Upper lobe of right lung (tissue), 1 donor: ENCODE data around the gene SLC29A3. TPM values are rescaled to one million over a fixed set of nuclear protein-coding genes. Genes with fewer than 3 reads are reported as not detected.

Source experiments
- ATAC-seq: fragments of 200-7000 bp; cut with Tn5 transposase; one replicate; pipeline ENCODE4 v1.9.1; 2020; ENCODE audit warnings: mild to moderate bottlenecking, moderate library complexity
- DNase-seq: peaks from one replicate; pipeline ENCODE4 v3.0.0-alpha.2; 2020
- H3K27ac ChIP-seq: fragments of 200-600 bp; one replicate; pipeline ENCODE4 v1.8.0; 2022
- H3K27me3 ChIP-seq: fragments of 200-600 bp; one replicate; pipeline ENCODE4 v1.8.0; 2022; ENCODE audit warnings: mild to moderate bottlenecking
- H3K36me3 ChIP-seq: fragments of 200-600 bp; one replicate; pipeline ENCODE4 v1.8.0; 2022
- H3K4me1 ChIP-seq: fragments of 200-600 bp; one replicate; pipeline ENCODE4 v1.8.0; 2022
- H3K4me3 ChIP-seq: fragments of 200-600 bp; one replicate; pipeline ENCODE4 v1.8.0; 2022; ENCODE audit warnings: mild to moderate bottlenecking
- H3K9me3 ChIP-seq: fragments of 200-600 bp; one replicate; pipeline ENCODE4 v1.8.0; 2022
- intact Hi-C: fragments of 100-400 bp; cut with DNase I; formaldehyde crosslinking; loops from one replicate; pipeline ENCODE4 v1.11.0; 2022
- total RNA-seq: library from RNA; stranded (reverse); fragmentation: NEBNext Ultra II Directional; extraction: Animal tissue kit (Norgen Biotek cat#: 25700); gene quantifications from one replicate; pipeline ENCODE4 v1.2.1, GENCODE V29; 2021
- TF ChIP-seq, protein P1 (sequence below): fragments of 200-600 bp; IDR thresholded peaks from one replicate; pipeline ENCODE4 v1.8.0; 2022; ENCODE audit warnings: antibody characterized with exemption
- donor health status: DM: no; HTN: yes; CAD: no; lungs with severe emphysema.

SLC29A3 gene
- total RNA-seq, 1 donor from 2014 or later = 14.8 TPM

DNA sequence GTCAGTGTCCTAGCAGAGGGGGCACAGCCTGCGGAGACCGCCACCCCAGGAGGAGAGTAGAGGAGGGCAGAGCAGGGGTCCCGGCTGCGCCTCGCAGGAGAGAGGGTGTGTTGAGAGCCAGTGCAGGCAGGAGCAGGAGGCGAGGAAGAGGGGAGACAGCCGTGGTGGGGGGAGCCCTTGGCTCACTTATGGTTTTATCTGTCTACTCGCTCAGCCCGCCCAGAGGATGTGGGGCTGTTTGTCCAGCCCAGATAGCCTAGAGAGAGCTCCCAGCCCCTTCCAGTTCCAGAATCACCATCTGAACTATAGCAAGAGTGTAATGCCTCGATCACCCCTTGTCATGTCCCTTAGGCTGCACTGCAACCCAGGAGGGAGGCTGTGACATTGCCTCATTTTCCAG is 26.6 kb downstream of the SLC29A3 start:
- H3K27me3 ChIP-seq = no peaks in the 10 kb centered on the region
- H3K9me3 ChIP-seq = no peaks in the 10 kb centered on the region
- no peak overlapping the region for H3K27ac ChIP-seq
- TF ChIP-seq, protein P1, sequence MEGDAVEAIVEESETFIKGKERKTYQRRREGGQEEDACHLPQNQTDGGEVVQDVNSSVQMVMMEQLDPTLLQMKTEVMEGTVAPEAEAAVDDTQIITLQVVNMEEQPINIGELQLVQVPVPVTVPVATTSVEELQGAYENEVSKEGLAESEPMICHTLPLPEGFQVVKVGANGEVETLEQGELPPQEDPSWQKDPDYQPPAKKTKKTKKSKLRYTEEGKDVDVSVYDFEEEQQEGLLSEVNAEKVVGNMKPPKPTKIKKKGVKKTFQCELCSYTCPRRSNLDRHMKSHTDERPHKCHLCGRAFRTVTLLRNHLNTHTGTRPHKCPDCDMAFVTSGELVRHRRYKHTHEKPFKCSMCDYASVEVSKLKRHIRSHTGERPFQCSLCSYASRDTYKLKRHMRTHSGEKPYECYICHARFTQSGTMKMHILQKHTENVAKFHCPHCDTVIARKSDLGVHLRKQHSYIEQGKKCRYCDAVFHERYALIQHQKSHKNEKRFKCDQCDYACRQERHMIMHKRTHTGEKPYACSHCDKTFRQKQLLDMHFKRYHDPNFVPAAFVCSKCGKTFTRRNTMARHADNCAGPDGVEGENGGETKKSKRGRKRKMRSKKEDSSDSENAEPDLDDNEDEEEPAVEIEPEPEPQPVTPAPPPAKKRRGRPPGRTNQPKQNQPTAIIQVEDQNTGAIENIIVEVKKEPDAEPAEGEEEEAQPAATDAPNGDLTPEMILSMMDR = no peak
- DNase-seq = no peak
- intact Hi-C loops = no loop called here
- no peak for ATAC-seq
- H3K4me3 ChIP-seq = no peak overlapping the region
- H3K4me1 ChIP-seq = peaks cover 18% of the 10 kb centered on the region
- H3K36me3 ChIP-seq = no peaks in the 10 kb centered on the region

- Histone ChIP-seq H3K36me3 (no peaks in the 10 kb centered on the region), H3K9me3 (no peaks in the 10 kb centered on the region), H3K27me3 (no peaks in the 10 kb centered on the region), H3K27ac (no peak overlapping the region), H3K4me1 (peaks cover 18% of the 10 kb centered on the region), H3K4me3 (no peak overlapping the region)
- no peak for ATAC-seq
- TF ChIP-seq, protein P1 = no peak
- DNase-seq = peak; percentile 28
- intact Hi-C loops = no loop called here
Observed at GRCh38 chr10:71346731-71347130, 27.7 kb downstream of the SLC29A3 start.

DNA sequence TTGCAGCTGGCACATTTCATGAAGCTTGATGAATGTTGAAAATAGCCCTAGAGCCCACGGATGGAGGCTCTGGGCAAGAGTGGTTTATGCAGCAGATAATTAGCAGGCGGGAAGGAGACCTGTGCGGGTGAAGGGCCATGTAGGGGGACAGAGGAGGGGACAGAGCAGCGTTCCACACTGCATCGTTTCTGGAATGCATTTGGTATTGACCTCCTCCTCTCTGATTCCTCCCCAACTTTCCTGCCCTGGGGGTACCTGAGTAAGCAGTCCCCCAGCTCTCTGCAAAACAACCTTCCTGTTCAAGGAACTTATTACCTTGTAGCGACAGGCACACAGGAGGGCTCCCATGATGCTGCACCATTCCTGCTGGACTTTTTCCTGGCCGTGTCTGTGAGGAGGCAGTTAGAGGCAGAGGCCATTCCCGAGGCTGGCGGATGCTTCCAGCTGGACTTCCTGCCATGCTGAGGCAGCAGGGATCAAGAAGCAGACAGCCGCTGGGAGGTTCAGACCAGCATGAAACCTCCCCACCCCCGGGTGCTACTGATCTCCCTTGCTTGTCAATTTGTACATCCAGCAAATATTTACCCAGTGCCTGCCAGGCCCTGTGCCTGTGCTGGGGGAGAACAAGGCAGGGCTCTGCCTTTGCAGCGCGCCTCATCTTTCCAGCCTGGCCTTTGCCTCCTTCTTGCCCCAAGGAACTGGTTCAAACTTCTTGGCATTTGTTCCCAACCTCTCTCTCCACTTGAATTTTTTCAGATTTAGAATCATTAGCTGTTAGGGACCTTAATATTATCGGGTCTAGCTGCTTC is 28.7 kb downstream of the SLC29A3 start:
- intact Hi-C loops = no loop called here
- H3K4me1 ChIP-seq = peaks cover 18% of the 10 kb centered on the region
- no peak overlapping the region for H3K27ac ChIP-seq
- H3K36me3 ChIP-seq = peaks cover 3% of the 10 kb centered on the region
- no peaks in the 10 kb centered on the region for H3K27me3 ChIP-seq
- TF ChIP-seq, protein P1 = no peak
- H3K9me3 ChIP-seq = no peaks in the 10 kb centered on the region
- no peak overlapping the region for H3K4me3 ChIP-seq
- ATAC-seq (no peak), DNase-seq (no peak)

DNA sequence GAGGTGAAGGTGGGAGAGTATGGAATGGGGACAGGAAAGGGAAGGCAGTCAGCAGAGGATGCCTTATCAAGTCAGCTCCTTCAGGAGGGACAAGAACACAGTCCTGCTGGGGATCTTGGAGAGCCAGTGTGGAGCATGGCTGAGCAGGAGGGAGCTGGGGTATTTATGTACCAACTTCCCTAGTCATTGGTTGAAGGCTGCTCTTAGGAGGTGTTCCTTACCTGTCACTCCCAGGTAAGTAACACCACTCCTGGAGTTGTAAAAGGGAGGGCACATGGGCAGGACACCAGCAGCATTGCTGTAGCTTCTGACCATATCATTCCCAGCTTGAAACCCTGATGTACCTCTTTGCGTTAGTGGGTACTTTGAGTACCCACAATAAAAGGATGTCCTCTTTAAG is 29.8 kb downstream of the SLC29A3 start:
- Histone ChIP-seq H3K27ac (no peak overlapping the region), H3K4me1 (peaks cover 8% of the 10 kb centered on the region), H3K36me3 (peaks cover 6% of the 10 kb centered on the region), H3K9me3 (no peaks in the 10 kb centered on the region), H3K27me3 (no peaks in the 10 kb centered on the region), H3K4me3 (no peak overlapping the region)
- ATAC-seq = no peak
- no peak for DNase-seq
- TF ChIP-seq, protein P1 = no peak
- intact Hi-C loops = no loop called here

DNA sequence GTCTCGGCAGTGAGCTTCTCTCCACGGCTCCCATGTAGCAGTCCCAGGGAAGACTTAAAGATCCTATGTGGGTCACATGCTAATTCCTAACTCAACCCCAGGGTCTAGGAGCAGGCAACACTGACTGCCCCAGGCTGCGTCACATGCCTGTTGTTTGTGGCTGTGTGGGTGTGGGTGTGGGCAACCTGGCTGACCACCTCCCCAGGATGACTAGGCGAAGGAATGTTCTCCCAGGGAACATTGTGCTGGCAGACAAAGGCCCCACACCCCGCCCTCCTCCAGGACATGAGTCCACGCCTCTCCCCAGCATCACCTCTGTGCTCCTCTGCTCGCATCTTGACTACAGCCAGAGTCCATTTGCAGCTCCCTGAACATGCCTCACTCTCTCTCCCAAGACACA is 30.3 kb downstream of the SLC29A3 start:
- intact Hi-C loops = no loop called here
- peaks cover 2% of the 10 kb centered on the region for H3K4me1 ChIP-seq

More for the DNA sequence above, 30.3 kb downstream of the SLC29A3 start:
- Histone ChIP-seq H3K27ac (no peak overlapping the region), H3K9me3 (no peaks in the 10 kb centered on the region), H3K4me3 (no peak overlapping the region), H3K27me3 (no peaks in the 10 kb centered on the region), H3K36me3 (peaks cover 8% of the 10 kb centered on the region)
- DNase-seq = no peak
- TF ChIP-seq, protein P1 = no peak
- no peak for ATAC-seq
